ENCODE results near the gene ALPP. TPM values are rescaled to one million over a fixed set of nuclear protein-coding genes. Genes with fewer than 3 reads are reported as not detected.

The ALPP gene
- total RNA-seq, 1 donor from 2014 or later = not detected

DNA sequence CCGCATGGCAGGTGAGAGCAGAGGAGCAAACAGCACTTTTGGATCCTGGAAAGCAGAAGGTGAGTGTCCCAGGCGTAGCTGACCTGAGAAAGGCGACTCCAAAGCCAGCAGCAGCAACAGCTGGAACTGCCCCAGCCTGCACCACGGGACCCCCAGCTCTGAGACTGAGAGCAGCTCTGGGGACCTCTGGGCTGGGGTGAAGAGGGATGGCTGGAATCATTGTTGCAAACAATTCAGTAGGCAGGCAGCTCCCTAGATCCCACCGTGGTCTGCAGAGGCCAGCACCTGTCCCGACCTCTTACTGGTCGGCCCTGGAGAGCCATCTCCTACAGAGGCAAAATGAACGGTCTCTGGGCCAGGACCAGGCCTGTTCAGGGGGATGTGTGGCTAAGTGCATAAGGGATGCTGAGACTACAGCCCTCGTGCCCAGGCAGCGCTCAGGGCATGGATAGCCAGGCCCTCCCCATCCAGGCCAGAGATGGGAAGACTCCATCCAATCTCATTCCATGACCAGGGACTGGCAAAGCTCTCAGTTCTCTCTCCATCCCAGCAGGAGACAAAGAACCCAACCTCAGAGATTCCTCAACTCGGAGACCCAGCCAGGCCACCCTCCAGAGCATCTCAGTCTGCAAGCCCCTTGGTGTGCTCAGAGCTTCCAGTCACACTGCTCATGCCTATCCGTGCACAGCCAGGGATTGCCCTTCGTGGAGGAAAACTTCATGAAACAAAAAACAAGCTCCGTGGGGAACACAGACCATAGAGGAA, 38.2 kb upstream of the ALPP start:
- DNase-seq (ENCODE audit: low spot score) = no peak

DNA sequence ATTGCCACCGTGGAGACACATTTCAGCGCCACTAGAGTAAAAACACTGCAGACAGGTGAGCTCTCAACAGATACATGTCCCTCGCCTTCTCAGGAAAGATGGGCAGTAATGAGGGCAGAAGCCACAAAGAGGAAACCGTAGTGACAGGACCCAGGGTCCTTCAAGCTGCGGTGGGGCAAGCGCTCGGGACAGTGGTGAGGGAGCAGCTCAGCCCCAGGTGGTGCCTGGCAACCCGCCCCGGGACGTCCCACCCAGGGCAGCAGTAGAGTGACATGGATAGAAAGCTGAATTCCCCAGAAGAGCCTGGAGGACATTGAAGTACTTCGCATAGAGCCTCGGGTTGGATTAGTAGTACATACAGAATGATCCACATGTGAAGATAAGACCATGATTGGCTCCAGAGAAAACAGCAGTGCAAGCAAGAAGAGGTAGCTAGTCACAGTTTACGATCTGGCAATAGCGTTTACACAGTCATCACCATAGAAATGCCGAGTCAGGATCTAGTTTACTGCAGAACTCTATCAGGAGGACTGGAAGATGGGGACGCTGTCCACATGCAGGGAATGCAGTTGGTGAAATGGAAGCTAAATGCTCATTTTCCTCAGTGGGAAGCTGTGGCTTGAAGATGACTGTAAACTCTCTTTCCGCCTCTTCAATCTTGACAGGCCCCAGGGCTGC, 37.4 kb upstream of the ALPP start:
- DNase-seq (ENCODE audit: low spot score) = no peak

DNA sequence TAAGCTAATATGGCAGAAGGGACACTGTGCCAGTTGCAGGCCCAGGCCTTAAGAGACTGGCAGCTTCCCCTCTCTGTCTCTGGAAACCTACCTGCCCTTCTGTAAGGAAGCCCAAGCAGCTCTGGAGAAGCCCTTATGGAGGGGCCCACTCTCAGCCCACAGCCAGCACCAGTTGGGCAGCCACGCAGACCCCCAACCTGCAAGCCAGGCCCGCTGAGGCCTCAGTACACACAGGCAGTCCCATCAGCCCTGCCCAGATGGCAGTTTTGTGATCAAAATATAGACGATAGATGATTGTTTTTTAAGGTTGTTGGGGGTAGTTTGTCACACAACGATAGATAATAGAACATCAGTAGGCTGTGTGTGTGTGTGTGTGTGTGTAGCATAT, 36.8 kb upstream of the ALPP start:
- DNase-seq (ENCODE audit: low spot score) = no peak

DNA sequence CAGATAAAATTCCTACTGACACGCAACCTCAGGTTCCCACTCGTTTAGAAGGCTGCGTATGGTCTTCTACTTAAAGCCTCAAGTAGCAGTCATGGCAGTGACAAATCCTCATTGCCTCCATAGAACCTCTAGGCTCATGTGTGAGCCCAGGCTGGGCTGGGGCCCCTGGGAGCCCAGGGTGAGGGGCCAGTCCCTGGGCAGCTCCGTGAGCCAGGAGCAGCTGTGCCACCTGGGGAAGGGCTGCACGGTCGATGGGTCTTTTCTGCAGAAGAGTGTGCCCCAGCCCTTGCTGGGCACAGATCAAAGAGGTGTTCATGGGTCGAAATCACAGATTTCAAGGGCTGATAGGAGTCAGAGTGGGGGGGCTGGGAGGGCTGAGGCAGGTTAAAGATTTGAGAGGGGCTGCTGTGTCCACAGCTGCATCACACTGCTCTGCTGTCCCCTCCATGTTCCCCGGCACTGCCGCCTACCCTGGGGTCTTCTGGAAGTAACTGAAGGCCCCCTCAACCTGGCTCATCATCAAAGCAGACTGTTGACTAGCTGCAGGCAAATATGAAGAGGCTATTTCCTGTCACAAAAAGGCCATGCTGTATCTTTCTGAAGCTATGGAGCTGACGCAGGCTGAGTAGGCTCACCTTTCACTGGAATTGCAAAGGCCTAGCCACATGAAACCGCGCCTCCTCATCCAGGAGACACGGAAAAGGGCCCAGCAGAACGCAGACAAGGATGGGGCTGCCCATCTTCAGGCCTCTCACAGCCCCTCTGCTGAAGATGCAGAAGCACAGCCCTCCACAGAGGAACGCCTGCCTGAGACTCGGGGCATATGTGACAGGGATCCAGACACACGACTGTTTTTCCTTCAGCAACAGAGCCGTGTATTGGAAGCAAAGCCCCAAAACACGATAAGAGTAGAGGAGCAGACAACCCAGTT, 35.7 kb upstream of the ALPP start:
- no peak for DNase-seq (ENCODE audit: low spot score)

DNA sequence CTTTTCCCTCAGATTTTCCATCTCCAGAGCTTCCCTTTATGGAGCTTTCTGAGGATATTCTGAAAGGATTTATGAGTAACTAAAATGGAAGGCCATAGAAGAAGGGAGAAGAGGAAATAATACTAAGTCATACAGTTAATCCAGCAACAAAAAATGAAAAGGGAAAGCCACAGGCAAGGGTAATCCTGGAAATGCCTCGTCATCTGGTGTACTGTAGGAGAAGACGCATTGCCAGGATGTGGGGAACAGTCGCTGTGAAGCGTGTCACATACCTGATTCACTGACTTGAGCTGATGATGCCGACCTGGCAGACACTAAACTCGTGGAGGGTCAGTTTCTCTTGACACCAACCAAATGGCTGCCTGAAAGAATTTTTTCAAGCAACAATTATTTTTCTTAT, 34.7 kb upstream of the ALPP start:
- DNase-seq (ENCODE audit: low spot score) = no peak

DNA sequence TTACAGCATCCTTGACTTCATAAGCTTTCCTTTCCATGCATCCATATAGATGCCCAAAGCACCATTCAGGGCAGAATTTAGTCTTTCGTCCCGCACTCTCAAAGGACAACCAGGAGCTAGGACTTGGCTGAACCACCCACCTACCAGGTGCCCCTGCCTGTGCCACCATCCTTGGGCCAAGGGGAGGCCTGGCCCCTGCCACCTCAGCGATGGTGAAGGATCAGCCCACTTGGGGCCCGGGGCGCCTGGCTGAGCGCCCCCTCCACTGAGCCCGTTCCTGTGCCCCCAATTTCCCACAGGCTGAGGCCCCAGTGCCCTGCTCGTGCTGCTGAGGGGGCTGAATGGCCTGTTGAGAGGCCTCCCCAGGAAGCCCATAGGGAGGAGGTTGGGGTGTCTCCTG, 33.3 kb upstream of the ALPP start:
- DNase-seq (ENCODE audit: low spot score) = no peak

DNA sequence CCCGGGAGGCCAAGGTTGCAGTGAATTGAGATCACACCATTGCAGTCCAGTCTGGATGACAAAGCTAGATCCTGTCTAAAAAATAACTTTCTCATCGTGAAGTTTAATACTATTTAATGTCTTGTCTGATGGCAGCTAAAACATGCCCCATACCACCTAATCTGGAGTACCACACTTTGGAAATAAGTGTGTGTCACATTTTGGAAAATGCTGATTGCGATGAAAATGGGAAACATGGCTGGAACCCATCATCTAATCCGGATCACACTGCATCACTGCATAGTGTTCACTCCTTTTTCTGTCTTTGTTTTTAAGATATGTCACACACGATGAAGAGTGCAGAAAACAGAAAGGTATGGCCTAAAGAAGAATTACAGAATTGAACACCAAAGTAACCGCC, 31.2 kb upstream of the ALPP start:
- no peak for DNase-seq (ENCODE audit: low spot score)

DNA sequence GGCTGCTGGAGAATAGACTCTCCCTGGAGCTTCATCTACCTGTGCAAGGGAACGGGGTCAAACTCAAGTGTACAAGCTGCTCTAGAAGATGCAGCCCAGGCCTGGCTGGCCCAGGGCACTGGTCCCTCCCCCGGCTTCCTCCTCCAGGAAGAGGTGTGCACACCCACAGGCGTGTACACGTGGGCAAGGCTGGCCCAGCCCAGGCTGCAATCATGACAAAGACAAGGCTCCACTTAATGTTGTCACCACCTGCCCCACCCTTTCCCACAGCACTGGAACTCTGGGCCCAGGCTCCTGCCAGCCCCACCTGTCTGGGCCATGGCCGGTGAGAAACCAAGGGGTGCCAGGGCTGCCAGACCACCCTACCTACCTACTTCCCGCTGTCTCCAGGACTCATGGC, 29.6 kb upstream of the ALPP start:
- peak; percentile 65 for DNase-seq (ENCODE audit: low spot score)

DNA sequence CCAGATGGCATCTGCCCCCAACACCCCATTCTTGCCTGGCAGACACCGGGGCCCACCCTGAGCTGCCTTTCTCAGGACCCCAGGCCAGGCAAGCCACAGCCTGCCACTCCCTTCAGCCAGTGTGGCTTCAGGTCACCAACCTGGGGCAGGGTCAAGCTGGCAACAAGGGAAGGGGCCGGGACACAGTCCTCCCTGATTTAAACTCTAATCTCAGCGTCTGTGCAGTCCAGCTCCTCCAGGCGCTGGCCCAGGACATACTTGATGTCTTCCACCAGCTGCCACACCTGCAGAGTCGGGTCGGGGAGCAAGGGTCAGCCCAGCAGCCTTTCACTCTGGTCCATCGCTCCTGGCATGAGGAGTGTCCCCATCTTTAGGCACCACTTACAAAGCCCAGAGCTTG, 29.0 kb upstream of the ALPP start:
- peak; percentile 75 for DNase-seq (ENCODE audit: low spot score)

DNA sequence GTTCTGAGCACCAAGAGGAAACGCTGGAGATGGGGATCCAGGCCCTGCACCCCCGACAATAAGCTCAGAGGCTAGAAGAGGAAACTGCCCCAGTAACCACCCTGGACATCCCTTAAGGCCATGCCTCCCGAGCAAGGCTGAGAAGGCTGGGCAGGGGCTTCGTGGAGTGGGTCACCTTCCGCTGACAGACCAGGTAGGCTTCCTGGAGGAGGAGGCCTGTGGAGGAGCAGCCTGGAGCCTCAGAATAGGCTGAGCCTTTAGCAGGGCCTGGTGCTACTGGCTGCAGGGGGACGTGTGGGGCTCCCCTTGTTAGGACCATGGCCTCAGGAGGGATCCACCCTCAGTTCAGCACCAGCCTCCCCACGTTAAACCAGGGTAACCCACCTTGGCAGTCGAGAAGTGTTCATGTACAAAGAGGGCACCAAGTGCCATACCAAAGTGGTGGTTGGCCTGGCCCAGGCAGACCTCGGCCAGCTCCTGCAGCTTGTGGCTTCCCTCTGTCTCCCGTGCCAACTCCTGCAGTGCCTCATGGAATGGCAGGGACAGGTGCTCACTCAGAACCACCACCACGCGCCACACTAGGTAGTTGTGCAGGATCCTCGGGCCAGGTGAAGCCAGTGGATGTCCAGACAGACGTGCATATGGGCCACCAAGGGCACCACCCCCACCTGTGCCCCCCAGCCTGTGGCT, 28.5 kb upstream of the ALPP start:
- DNase-seq (ENCODE audit: low spot score) = peak; percentile 78

DNA sequence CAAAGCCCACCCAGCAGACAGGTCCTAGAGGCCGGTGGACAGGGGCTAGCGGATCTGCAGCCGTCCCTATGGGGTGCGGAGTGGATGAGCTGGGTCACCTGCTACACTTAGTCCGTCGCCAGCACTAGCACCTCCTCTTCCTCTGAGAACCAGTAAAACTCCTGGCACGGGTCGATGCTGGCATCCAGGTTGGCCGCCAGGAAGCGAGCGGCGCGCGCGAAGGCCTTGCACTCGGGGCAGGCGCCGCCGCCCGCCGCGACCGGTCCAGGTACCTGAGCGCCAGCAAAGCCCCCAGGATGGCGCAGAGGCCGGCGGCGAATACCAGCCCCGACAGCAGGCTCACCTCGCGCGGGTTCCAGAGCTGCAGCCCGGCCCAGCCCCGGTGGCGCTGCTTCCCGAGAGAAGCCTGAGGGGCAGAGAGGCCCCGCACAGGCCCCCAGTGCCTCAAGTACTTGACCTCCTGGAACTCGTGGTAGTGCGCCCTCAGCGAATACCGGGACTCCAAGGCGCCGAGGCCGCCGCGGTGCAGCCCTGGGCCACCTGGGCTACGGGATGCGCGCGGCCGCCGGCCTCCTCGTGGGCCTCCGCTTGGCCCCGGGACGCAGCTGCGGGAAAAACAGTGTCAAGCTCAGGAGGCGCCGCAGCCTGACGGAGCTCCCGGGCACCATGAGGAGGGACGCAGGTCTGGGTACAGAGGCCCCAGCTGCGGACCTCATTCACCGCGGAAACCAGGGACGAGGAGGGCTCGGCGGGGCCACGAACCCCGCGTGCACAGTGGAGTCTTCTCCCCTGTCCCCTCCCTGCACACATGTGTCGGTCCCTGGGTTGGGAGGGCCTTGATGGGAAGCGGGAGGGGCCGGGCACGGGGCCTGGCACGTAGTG, 27.5 kb upstream of the ALPP start:
- DNase-seq (ENCODE audit: low spot score) = peak; percentile 84

DNA sequence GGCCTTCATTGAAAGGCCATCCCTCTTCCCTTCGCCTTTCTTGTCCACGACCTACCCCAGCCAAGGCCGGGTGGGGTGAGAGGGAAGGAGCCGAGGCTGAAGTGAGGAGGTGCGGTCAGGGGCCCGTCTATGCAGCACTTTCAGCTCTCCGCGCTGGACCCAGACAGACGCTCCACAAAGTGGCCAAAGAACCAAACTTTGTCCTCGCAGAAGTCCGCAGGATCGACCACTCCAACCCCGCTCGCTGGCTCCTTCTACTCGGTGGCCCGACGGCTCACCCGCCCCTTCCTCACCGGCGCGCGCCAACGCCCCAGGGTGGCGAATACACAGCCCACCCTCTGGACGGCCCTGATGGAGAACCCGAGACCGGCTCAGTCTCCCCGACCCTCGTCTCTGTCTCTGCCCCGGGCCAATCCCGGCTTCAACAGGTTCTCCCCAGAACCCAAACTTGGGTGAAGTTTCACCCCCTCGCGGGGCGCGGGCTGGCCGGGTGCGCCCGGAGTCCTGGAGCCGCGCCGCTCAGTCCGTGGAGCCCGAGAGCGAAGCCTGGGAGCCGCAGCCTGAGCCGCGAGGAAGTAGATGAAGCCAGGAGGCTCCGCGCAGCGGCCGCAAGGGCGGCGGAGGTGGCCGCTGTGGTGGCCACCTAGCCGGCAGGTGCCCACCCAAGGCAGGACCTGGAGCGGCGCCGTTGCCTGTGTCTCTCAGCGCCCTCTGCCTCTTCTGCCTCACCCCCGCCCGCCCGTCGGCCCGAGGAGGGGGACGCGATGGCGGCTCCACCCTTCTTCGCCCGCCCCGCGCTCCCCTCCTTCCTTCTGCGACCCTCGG, 26.7 kb upstream of the ALPP start:
- peak; percentile 83 for DNase-seq (ENCODE audit: low spot score)

DNA sequence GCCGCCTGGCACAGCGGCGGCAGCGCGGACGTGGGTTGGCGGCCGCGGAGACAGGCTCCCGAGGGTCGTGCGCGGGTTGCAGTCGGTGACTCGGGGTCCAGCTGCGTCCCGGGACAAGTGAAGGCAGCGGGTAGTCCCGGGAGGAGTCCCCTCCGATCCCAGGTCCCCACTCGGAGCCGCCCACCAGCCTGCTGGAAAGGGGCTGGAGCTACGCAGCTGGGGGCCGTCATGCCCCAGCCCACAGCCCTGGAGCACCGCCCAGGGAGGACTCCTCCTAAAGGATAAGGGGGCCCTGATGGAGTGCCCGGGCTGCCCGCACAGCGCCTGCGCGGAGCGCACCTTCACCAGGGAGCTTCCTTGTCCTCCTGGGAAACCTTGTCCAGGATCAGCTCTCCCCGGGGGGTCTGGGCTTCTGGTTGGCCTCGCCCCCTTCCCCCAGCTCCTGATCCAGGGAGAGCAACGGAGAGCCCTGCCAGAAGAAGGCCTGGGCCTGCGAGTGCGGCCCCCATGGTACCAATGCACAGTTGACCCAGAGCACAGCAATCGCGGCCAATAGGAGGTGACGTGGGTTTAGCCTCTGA, 25.9 kb upstream of the ALPP start:
- peak; percentile 87 for DNase-seq (ENCODE audit: low spot score)

DNA sequence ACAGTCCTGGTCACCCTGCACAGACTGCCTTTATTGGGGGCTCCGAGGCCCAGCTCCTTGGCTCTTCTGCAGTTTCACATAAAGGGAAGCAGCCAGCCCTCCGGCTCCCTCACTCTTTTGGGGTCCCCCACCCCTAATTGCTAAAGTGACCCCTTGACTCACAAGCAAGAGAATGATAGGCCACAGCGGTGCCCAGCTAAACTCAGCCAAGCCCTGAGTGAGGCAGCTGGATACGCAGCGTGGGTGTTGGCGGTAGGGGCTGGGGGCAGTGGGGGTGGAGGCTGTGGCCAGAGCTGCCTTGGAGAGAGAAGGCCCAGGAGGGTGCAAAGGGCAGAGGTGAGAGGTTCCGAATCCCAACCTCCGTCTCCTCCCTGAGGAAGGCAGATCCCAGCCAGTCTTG, 25.5 kb upstream of the ALPP start:
- no peak for DNase-seq (ENCODE audit: low spot score)

DNA sequence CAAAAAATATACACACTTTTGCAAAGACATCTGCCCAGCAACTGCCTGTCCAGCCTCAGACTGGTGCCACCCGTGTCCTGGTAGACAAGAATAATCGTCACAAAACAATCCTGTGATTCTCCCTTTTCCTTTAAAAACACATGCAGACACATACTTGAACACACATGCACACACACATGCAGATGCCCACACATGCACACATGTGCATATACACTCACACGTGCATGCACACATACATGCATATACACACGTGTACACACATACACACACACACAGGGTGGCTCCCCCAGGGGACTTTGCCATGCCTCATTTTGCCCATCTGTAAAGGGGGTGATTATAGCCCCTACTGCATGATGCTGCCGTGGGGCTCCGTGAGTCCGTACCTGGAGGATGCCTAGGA, 24.9 kb upstream of the ALPP start:
- DNase-seq (ENCODE audit: low spot score) = no peak

DNA sequence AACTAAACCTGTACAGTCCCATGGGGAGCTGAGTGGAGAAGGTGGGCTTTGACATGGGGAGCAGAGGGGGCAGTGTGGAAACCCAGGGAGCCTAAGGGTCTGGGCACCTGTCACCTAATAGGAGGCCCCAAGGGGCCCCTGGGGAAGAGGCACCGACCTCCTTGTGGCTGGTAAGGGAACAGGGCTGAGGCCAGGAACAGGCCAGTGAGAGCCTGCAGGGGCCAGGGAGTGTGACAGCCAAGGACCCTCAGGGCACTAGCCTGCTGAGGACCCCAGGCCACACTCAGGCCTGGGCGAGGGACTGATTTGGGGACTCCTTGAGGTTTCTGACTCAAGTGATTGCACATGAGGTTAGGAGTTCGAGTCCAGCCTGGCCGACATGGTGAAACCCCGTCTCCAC, 24.5 kb upstream of the ALPP start:
- DNase-seq (ENCODE audit: low spot score) = peak; percentile 83

DNA sequence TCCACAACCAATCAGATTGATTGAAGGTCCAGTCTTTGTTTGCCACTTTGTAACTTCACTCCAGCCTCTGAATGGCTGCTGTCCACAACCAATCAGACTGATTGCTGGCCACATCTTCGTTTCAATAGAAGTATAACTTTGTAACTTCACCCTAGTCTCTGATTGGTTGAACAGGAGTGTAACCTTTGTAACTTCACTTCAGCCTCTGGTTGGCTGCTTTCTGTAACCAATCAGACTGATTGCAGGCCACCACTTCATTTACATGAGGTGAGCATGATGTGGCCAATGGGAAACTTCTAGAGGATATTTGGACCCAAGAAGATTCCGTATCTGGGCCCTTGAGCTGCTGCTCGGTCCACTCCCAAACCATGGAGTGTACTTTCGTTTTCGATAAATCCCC, 16.9 kb upstream of the ALPP start:
- DNase-seq (ENCODE audit: low spot score) = no peak

DNA sequence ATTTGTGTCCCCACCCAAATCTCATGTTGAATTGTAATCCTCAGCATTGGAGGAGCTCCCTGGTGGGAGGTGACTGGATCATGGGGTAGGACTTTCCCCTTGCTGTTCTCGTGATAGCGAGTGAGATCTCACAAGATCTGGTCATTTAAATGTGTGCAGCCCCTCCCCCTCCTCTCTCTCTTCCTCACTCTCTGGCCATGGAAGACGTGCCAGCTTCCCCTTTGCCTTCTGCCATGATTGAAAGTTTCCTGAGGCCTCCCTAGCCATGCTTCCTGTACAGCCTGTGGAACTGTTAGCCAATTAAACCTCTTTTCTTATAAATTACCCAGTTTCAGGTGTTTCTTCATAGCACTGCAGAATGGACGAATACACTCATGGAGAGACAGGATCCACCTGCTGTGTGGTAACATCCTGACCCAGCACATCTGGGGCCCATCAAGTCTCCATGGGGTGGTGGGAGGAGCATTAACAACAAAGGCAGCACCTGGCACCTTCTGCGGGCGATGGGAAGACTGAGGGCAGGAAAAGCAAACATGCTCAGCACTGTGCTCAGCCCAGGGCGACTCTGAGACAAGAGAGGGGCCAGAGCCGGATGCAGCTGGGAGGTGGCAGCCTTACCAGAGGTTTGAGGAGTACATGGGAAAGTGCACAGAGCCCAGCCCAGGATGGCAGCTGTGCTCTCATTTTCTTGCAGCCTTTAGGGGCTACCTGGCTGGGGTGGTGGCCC, 16.2 kb upstream of the ALPP start:
- DNase-seq (ENCODE audit: low spot score) = peak; percentile 79

Measured in mesenteric fat pad (tissue), 1 donor.